Measurements from ENCODE around the gene ZNF397.
A peak's percentile ranks its signal among the peaks of the same experiment; 100 is the strongest.

Gene ZNF397

GRCh38 chr18:35246831-35247230 is 6.0 kb downstream of the ZNF397 start:
- no peak for DNase-seq

- DNase-seq, result no peak
Measured at GRCh38 chr18:35247412-35248249, 6.8 kb downstream of the ZNF397 start.

DNA sequence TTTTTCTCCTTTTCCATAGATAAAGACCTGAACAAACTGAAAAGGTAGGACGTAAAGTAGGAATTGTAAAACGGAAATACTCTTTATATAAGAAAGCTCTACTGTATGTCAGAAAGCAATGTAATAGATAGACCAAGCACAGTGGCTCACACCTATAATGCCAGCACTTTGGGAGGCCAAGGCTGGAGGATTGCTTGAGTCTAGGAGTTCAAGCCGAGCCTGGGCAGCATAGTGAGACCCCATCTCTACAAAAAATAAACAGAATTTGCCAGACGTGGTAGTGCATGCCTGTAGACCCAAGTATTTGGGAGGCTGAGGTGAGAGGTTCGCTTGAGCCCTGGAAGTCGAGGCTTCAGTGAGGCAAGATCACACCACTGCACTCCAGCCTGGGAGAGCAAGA is 7.6 kb downstream of the ZNF397 start:
- DNase-seq, result no peak

GRCh38 chr18:35252466-35252865 is 11.6 kb downstream of the ZNF397 start:
- DNase-seq, result no peak

DNA sequence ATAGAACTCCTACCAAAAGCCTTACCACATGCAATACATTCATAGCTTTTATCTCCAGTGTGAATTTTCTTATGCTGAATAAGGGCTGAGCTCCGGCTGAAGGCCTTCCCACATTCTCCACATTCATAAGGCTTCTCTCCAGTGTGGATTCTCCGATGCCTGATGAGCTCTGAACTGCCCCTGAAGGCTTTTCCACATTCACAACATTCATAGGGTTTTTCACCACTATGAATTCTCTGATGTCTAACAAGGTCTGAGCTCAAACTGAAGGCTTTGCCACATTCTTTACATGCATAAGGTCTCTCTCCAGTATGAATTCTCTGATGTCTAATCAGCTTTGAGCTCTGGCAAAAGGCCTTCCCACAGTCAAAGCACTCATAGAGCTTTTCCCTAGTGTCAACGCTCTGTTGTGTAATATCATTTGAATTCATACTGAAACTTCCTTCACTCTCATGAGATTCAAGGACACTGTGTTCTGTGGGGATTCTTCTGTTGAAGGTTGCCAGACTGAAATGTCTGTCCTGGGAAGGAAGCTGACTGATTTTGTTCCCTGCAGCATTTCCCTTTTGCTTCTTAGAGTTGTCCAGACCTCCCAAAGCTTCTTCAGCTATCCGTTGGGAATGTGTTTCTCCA is 12.9 kb downstream of the ZNF397 start:
- no peak for DNase-seq

DNA sequence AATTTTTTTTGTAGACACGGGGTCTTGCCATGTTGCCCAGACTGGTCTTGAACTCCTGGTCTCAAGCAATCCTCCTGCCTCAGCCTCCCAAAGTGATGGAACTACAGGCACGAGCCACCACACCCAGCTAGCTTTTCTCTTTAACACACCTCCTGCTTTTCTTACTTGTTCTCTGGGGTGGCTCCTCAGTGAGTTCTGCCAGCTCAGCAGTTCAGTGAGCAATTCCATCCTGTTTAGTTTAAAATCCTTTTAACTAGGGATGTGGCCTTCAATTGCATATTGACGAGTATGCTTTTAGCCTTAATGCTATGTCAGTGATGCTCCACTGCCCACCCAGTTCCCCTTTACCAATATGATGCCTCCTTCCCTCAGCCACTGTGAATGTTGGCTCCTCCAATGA is 16.1 kb downstream of the ZNF397 start:
- DNase-seq, result no peak

- DNase-seq, result no peak
Measured at GRCh38 chr18:35264409-35264808, 23.6 kb downstream of the ZNF397 start.

DNA sequence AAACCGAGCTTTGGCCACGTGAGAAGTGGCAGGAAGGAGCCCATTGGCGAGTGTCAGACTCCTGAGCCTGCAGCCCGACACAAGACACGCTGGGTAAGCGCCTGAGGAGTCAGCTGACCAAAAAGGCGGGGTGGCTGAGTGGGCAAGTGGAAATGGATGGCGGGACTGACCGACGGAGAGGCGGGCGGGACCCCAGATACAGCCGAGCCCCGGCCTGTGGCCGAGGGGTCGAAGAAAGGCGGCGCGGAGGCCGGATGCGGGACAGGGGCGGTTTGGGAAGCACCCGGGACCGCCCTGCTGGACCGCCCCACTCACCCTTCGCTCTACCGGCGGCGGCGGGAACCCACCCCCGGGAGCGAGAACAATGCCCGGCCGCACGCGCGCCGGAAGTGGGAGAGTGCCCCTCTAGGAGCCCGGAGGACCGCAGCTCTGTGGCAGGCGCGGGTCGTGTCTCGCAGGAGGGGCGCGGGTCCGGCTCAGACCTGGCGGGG is 26.4 kb downstream of the ZNF397 start:
- DNase-seq, result peak; percentile 67

GRCh38 chr18:35267809-35268208 is 27.0 kb downstream of the ZNF397 start:
- DNase-seq, result no peak

DNA sequence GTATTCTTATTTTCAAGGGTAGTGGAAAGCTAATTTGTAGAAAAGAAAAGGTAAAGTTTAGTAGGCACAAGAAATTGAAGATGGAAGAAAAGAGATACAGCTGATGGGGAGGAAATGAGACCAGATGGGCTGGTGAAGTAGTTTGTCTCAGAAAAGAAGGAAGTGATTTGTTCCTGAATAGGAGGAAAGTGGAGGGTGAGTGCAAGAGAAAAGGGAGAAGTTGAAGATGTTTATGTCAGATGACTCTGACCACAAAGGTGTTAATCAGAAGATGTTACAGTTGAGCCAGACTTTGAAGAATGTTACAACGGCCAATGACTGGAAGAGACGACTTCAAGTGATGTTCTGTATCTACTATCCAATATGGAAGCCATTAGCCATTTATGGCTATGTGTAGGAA is 28.0 kb downstream of the ZNF397 start:
- DNase-seq, result no peak

DNA sequence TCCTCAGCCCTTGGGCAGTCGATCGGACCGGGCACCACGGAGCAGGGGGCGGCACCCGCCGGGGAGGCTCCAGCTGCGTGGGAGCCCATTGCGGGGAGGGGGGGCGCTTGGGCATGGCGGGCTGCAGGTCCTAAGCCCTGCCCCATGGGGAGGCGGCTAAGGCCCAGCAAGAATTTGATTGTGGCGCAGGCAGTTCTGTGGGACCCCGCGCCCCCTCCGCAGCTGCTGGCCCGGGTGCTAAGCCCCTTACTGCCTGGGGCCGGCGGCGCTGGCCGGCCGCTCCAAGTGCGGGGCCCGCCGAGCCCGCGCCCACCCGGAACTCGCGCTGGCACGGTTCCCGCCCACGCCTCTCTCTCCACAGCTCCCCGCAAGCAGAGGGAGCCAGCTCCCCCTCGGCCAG is 30.8 kb downstream of the ZNF397 start:
- DNase-seq, result no peak

DNA sequence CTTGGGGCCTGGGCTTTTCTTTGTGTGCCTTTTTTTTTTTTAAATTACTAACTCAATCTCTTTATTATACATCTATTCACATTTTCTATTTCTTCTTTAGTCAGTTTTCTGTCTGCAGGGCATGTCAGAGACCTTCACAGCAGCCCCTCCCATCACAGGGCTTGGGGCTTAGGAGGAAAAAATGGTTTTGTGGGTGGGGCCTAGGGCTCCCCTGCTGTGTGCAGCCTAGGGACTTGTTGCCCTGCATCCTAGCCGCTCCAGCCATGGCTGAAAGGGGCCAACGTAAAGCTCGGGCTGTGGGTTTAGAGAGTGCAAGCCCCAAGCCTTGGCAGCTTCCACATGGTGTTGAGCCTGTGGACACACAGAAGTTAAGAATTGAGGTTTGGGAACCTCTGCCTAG is 35.4 kb downstream of the ZNF397 start:
- no peak for DNase-seq

DNA sequence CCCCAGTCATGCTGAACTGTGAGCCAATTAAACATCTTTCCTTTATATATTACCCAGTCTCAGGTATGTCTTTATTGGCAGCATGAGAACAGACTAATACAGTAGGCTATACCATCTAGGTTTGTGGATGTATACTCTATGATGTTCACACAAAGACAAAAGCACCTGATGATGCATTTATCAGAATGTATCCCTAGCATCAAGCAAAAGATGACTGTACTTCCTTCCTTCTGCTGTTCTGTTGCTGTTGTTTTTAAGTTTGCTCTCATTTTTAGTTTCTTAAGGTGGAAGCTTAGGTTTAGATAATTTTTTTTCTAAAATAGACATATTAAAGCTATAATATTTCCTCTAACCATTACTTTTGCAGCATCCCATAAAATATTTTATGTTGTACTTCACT is 36.8 kb downstream of the ZNF397 start:
- no peak for DNase-seq

DNA sequence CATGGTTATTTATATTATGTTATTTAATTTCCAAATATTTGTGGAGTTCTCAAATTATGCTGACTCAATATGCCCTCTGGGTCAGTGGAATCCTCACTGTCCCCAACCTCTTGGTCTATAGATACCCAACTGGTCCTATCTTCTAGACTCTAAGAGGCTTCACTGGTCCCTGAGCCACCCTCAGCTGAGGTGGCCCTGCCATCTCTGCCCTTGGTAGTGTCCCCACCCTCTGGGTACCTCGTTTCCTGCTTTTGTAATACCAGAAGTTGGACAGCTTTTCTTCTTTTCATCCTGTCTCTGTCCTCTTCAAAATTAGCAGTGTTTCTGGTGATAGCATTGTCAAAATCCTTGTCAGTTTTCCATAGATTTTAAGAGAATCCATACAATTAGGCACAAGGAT is 37.3 kb downstream of the ZNF397 start:
- DNase-seq, result no peak

DNA sequence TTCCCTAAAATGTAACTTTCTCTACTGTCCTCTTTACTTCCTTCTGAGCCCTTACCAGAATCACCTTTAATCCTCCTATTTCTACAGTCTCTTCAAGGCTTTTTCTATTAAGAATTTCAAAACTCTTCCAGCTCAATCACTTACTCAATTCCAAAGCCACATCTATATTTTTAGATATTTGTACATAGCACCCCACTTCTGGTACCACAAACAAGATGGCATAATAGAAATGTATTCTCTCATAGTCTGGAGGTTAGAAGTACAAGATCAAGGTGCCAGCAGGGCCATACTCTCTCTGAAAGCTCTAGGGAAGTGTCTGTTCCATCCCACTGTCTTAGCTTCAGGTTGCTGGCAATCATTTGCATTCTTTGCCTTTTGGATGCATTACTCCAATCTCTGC is 38.1 kb downstream of the ZNF397 start:
- DNase-seq, result no peak

GRCh38 chr18:35282353-35282752 is 41.5 kb downstream of the ZNF397 start:
- peak; percentile 76 for DNase-seq

DNA sequence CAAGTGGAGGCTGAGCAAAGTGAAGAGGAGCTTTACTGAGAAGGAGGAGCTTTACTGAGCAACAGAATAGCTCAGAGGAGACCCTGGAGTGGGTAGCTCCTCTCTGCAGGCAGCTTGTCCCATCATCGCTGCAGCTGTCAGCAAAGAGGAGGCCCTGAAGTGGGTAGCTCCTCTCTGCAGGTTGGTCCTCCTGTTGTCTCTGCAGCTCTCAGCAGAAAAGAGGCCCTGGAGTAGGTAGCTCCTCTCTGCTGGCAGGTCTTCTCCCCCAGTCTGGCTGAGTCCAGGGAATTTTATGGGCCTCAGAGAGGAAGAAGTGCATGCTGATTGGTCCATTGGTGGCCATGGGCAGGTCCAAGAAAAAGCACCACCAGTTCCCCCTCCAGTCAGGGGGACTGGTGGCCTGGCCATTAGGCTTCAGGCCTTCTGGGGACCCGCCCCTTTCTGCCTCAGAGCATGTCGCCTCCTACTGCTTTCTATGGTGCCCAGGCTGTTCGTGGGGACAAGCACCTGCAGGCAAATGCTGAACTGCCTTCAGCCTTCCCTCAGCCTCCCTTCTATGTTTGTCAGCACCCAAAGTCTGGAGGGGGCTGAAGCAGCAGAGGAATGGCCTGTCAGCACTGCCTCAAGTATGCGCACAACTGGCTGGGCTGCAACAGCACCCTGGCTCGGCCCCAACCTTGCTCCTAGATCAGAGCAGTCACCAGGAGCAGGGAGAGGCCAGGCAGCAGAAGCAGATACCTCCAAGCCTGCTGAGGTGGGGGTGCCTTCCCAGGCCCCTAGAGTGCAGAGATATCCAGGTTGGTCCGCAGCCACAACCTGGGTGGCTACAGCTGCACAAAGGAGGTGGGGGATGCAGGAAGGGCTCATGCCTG is 43.3 kb downstream of the ZNF397 start:
- DNase-seq, result no peak

- DNase-seq, result no peak
Measured at GRCh38 chr18:35284841-35285240, 44.0 kb downstream of the ZNF397 start.

GRCh38 chr18:35289293-35289692 is 48.5 kb downstream of the ZNF397 start:
- no peak for DNase-seq

DNA sequence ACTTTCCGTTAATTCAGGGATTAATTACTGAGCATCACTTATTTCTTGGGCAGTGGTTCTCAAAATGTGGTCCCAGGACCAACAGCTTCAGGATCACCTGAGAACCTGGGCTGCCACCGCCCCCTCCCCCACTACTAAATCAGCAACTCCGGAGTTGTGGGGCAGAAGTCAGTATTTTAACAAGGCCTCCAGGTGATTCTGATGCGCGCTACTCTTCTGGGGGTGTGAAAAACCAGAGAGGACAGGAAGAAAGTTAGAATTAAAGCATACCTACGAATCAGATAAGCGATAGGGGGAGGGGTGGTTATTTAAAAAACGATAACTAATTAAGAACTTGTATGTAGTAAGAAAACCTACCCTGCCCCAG is 48.9 kb downstream of the ZNF397 start:
- DNase-seq, result no peak

DNA sequence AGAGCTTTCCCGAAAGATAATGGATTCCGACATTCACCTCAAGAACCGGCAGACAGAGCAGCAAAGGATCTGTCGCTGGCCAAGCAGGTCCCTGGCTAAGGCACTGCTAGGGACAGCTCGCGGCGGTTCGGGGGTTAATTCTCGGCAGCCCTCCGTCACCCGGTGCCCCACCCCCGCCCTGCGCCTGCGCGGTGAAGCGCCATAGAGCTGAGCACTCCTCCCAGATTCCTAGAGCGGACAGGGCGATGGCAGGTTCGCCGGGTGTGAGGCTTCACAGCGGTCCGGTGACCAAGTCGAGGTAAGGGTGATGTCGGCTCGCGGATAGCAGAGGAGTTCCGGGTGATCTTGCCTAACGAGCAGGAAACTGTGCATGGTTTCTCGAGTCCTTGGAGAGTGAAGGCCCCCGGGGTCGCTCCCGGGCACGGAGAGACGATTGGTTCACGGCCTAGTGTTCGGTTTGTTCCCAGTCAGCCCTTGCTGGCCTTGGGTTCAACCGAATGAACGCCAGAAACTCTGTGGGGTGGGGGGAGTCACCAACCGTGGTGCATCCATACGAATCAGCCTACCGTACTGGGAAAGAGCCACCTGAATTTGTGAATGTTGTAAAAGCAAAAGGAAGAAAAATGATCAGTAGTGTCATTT is 49.4 kb downstream of the ZNF397 start, which contains the start of gene ZSCAN30:
TSS of gene ZSCAN30 (minus strand) at position 136 of the 642 bp plus-strand sequence. CDS start 25,877 bp downstream, outside the sequence.
- peak; percentile 94 for DNase-seq

DNA sequence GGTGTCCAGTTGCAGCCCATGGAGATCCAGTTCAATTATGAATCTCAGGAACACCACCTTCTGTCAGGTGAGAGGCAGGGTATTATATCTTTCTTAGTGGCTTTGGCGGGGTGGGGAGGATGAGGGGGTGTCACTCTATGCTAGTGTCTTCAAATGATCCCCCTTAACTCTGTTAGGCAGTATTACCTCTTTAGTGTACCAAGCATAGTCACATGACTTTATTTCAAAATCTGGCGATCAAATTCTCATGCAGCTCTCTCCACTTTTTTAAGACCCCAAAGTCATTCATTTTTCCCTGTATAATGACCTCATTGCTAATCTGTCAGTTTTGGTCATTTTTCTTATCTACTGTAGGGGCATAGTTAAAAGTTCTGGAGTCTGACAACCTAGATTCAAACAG is 50.3 kb downstream of the ZNF397 start:
- DNase-seq, result no peak

DNA sequence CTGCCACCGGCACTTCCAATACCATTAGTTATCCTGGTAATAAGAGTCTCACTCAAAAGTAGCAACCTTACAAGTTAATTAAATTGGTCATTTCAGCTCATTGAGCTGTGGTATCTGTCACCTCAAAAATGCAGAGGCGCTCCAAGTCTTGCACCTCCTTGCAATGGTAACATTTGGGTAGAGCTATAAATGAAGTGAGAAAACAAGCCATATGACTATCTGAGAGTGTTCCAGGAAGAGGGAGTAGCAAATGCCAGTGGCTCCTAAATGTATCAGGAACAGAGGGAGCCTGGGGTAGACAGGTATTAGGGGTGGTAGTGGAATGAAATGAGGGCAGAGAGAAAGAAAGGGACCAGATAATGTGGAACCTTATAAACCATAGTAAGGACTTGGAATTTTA is 55.2 kb downstream of the ZNF397 start:
- DNase-seq, result no peak
